HG03097 (cell line): Measurements from ENCODE around the gene GLIPR2.
"Not testable (repeated sequence)": the region's sequence is repeated elsewhere in the genome, so short reads cannot be mapped to it uniquely, and the experiment has no call there.

Source experiments
- ATAC-seq: cut with Tn5 transposase; IDR thresholded peaks from one replicate; pipeline ENCODE4 v1.9.1; 2021; ENCODE audit not compliant: unreplicated experiment, low FRiP score

The GLIPR2 gene

GRCh38 chr9:36142510-36143244 lies 6.1 kb downstream of the GLIPR2 start:
- no peak for ATAC-seq

- ATAC-seq = no peak
These were observed 6.7 kb downstream of the GLIPR2 start for GRCh38 chr9:36143245-36143641.

GRCh38 chr9:36144309-36145232 lies 8.0 kb downstream of the GLIPR2 start:
- ATAC-seq = no peak

- no peak for ATAC-seq
These were observed 9.4 kb downstream of the GLIPR2 start for GRCh38 chr9:36145970-36146369.

- ATAC-seq = no peak
These were observed 10.1 kb downstream of the GLIPR2 start for GRCh38 chr9:36146651-36147050.

GRCh38 chr9:36147441-36148175 lies 11.1 kb downstream of the GLIPR2 start:
- no peak for ATAC-seq

- no peak for ATAC-seq
These were observed 11.9 kb downstream of the GLIPR2 start for GRCh38 chr9:36148311-36149051.

GRCh38 chr9:36149197-36149596 lies 12.7 kb downstream of the GLIPR2 start:
- ATAC-seq = no peak

- no peak for ATAC-seq
These were observed 14.2 kb downstream of the GLIPR2 start for GRCh38 chr9:36150574-36151315.

- ATAC-seq = peak; percentile 73
These were observed 15.0 kb downstream of the GLIPR2 start for GRCh38 chr9:36151316-36152210.

- no peak for ATAC-seq
These were observed 16.4 kb downstream of the GLIPR2 start for GRCh38 chr9:36152741-36153438.

GRCh38 chr9:36153746-36154145 lies 17.2 kb downstream of the GLIPR2 start:
- no peak for ATAC-seq

GRCh38 chr9:36154331-36154952 lies 17.9 kb downstream of the GLIPR2 start:
- ATAC-seq = no peak

- ATAC-seq = no peak
These were observed 19.6 kb downstream of the GLIPR2 start for GRCh38 chr9:36156116-36156515.

GRCh38 chr9:36158122-36158521 lies 21.6 kb downstream of the GLIPR2 start:
- no peak for ATAC-seq

GRCh38 chr9:36158917-36159316 lies 22.4 kb downstream of the GLIPR2 start:
- ATAC-seq = no peak

GRCh38 chr9:36159509-36159908 lies 23.0 kb downstream of the GLIPR2 start:
- not testable (repeated sequence) for ATAC-seq

- ATAC-seq = not testable (repeated sequence)
These were observed 23.6 kb downstream of the GLIPR2 start for GRCh38 chr9:36160126-36160525.
